ENCODE data around the gene TEC. TPM values are rescaled to one million over a fixed set of nuclear protein-coding genes. Genes with fewer than 3 reads are reported as not detected.
"Not testable (repeated sequence)": the region's sequence is repeated elsewhere in the genome, so short reads cannot be mapped to it uniquely, and the experiment has no call there.

The TEC gene
- total RNA-seq, 2 donors from 2014 or later = 4.5 to 12.8 TPM

GRCh38 chr4:48296365-48296764, 26.7 kb upstream of the TEC start:
- H3K4me3 ChIP-seq = no peak overlapping the region
- no peaks in the 10 kb centered on the region for H3K27me3 ChIP-seq (replicated peaks; ENCODE audit: insufficient read depth)
- TF ChIP-seq, protein P1, sequence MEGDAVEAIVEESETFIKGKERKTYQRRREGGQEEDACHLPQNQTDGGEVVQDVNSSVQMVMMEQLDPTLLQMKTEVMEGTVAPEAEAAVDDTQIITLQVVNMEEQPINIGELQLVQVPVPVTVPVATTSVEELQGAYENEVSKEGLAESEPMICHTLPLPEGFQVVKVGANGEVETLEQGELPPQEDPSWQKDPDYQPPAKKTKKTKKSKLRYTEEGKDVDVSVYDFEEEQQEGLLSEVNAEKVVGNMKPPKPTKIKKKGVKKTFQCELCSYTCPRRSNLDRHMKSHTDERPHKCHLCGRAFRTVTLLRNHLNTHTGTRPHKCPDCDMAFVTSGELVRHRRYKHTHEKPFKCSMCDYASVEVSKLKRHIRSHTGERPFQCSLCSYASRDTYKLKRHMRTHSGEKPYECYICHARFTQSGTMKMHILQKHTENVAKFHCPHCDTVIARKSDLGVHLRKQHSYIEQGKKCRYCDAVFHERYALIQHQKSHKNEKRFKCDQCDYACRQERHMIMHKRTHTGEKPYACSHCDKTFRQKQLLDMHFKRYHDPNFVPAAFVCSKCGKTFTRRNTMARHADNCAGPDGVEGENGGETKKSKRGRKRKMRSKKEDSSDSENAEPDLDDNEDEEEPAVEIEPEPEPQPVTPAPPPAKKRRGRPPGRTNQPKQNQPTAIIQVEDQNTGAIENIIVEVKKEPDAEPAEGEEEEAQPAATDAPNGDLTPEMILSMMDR (IDR thresholded peaks at IDR 0.05) = no peak
- no peak overlapping the region for H3K27ac ChIP-seq
- no peaks in the 10 kb centered on the region for H3K9me3 ChIP-seq
- no peaks in the 10 kb centered on the region for H3K36me3 ChIP-seq
- no peak for DNase-seq (ENCODE audit: low spot score)
- no peaks in the 10 kb centered on the region for H3K4me1 ChIP-seq (ENCODE audit: control insufficient read depth in 1 of 2, low read depth in 2 of 2)
- no peak for ATAC-seq (ENCODE audit: insufficient number of reproducible peaks, low FRiP score, low read depth)

DNA sequence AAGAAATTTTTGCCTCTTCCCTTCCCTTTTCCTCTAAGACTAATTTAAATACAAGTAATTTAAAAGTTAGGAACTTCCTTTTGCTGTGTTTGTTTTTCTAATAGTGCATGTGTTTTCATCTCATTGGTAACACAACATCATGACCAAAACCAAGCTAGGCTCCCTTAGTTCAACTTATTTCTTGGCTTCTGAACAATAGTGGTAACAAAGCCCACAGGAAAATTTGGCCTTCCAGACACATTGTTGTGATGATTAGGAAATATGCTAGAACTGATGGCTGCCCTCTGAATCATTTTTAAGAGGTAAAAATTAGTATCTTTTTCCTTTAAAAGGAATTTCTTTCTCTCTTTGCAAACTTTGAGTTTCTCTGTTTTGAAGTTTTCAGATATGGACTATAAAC, 25.5 kb upstream of the TEC start:
- H3K9me3 ChIP-seq = no peaks in the 10 kb centered on the region
- no peaks in the 10 kb centered on the region for H3K27me3 ChIP-seq (replicated peaks; ENCODE audit: insufficient read depth)
- DNase-seq (ENCODE audit: low spot score) = no peak
- TF ChIP-seq, protein P1 (IDR thresholded peaks at IDR 0.05) = no peak
- no peak overlapping the region for H3K27ac ChIP-seq
- H3K36me3 ChIP-seq = no peaks in the 10 kb centered on the region
- no peaks in the 10 kb centered on the region for H3K4me1 ChIP-seq (ENCODE audit: control insufficient read depth in 1 of 2, low read depth in 2 of 2)
- no peak for ATAC-seq (ENCODE audit: insufficient number of reproducible peaks, low FRiP score, low read depth)
- H3K4me3 ChIP-seq = no peak overlapping the region

DNA sequence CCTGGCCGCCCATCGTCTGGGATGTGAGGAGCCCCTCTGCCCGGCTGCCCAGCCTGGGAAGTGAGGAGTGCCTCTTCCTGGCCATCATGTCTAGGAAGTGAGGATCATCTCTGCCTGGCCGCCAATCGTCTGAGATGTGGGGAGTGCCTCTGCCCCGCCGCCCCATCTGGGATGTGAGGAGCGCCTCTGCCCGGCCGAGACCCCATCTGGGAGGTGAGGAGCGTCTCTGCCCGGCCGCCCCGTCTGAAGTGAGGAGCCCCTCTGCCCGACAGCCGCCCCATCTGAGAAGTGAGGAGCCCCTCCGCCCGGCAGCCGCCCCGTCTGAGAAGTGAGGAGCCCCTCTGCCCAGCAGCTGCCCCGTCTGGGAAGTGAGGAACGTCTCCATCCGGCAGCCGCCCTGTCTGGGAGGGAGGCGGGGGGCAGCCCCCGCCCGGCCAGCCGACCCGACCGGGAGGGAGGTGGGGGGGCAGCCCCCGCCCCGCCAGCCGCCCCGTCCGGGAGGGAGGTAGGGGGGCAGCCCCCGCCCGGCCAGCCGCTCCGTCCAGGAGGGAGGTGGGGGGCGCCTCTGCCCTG, 22.7 kb upstream of the TEC start:
- H3K4me1 ChIP-seq (ENCODE audit: control insufficient read depth in 1 of 2, low read depth in 2 of 2); H3K27me3 ChIP-seq (replicated peaks; ENCODE audit: insufficient read depth); H3K4me3 ChIP-seq; H3K27ac ChIP-seq; H3K36me3 ChIP-seq; DNase-seq (ENCODE audit: low spot score); ATAC-seq (ENCODE audit: insufficient number of reproducible peaks, low FRiP score, low read depth); H3K9me3 ChIP-seq: not testable (repeated sequence)

GRCh38 chr4:48290146-48290772, 20.6 kb upstream of the TEC start:
- ATAC-seq (ENCODE audit: insufficient number of reproducible peaks, low FRiP score, low read depth) = no peak
- TF ChIP-seq, protein P1 (IDR thresholded peaks at IDR 0.05) = no peak
- Histone ChIP-seq H3K27me3 (replicated peaks; ENCODE audit: insufficient read depth) (no peaks in the 10 kb centered on the region), H3K27ac (no peak overlapping the region), H3K4me1 (ENCODE audit: control insufficient read depth in 1 of 2, low read depth in 2 of 2) (no peaks in the 10 kb centered on the region), H3K36me3 (no peaks in the 10 kb centered on the region), H3K9me3 (peaks cover 5% of the 10 kb centered on the region), H3K4me3 (no peak overlapping the region)
- DNase-seq (ENCODE audit: low spot score) = no peak

DNA sequence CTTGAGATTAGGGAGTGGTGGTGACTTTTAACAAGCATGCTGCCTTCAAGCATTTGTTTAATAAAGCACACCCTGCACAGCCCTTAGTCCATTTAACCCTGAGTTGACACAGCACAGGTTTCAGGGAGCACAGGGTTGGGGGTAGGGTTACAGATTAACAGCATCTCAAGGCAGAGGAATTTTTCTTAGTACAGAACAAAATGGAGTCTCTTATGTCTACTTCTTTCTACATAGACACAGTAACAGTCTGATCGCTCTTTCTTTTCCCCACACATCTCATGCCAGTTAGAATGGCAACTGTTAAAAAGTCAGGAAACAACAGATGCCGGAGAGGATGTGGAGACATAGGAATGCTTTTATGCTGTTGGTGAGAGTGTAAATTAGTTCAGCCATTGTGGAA, 16.4 kb upstream of the TEC start:
- not testable (repeated sequence) for ATAC-seq (ENCODE audit: insufficient number of reproducible peaks, low FRiP score, low read depth); H3K4me3 ChIP-seq; H3K36me3 ChIP-seq; H3K27me3 ChIP-seq (replicated peaks; ENCODE audit: insufficient read depth); H3K27ac ChIP-seq; DNase-seq (ENCODE audit: low spot score); H3K4me1 ChIP-seq (ENCODE audit: control insufficient read depth in 1 of 2, low read depth in 2 of 2)
- peaks cover 16% of the 10 kb centered on the region for H3K9me3 ChIP-seq

- not testable (repeated sequence) for DNase-seq (ENCODE audit: low spot score)
- H3K9me3 ChIP-seq = peaks cover 16% of the 10 kb centered on the region
Observed at GRCh38 chr4:48285640-48286039, 16.0 kb upstream of the TEC start.

More at GRCh38 chr4:48285640-48286039, 16.0 kb upstream of the TEC start:
- not testable (repeated sequence) for H3K27ac ChIP-seq; H3K4me1 ChIP-seq (ENCODE audit: control insufficient read depth in 1 of 2, low read depth in 2 of 2); H3K27me3 ChIP-seq (replicated peaks; ENCODE audit: insufficient read depth); ATAC-seq (ENCODE audit: insufficient number of reproducible peaks, low FRiP score, low read depth); H3K4me3 ChIP-seq; H3K36me3 ChIP-seq

All from thoracic aorta (tissue), 2 donors.